IMR-90 (cell line): ENCODE data around the gene FOXD4L3. TPM values are rescaled to one million over a fixed set of nuclear protein-coding genes. Genes with fewer than 3 reads are reported as not detected.
"Not testable (repeated sequence)": the region's sequence is repeated elsewhere in the genome, so short reads cannot be mapped to it uniquely, and the experiment has no call there.

Source experiments
- ATAC-seq: fragments of 200-7000 bp; cut with Tn5 transposase; 2 replicates; pipeline ENCODE4 v1.9.1; 2020; ENCODE audit warnings: low read depth, mild to moderate bottlenecking, moderate library complexity
- BruUV-seq: library from RNA; stranded (reverse); fragments of 400-500 nt; replicated peaks from 2 replicates; lab custom pipeline; 2021; lab: Mats Ljungman, UMichigan
- CTCF ChIA-PET: fragments of 300-600 bp; formaldehyde crosslinking; extraction: SDS; loops from one replicate; lab custom pipeline; 2021; ENCODE audit warnings: antibody characterized with exemption; lab: Yijun Ruan, JAX
- POLR2A ChIA-PET: fragments of 300-600 bp; sonication (Branson Sonifier 250); formaldehyde crosslinking; loops from one replicate; lab custom pipeline; 2022; ENCODE audit warnings: antibody characterized with exemption; ENCODE audit not compliant: unreplicated experiment; lab: Charles Lee
- DNase-seq: peaks from one replicate; pipeline ENCODE4 v3.0.0; 2013
- H2AFZ ChIP-seq: replicated peaks from 2 replicates; pipeline ENCODE3; 2013; ENCODE audit warnings: low read length, mild to moderate bottlenecking; ENCODE audit not compliant: poor library complexity
- H2AK5ac ChIP-seq: 2 replicates; pipeline ENCODE4 v1.6.1; 2013; ENCODE audit warnings: low read depth, low read length, inconsistent platforms
- H2AK9ac ChIP-seq: replicated peaks from 2 replicates; pipeline ENCODE3; 2013; ENCODE audit warnings: mild to moderate bottlenecking, low read depth, low read length, moderate library complexity; ENCODE audit not compliant: poor library complexity
- H2BK120ac ChIP-seq: 2 replicates; pipeline ENCODE4 v1.6.1; 2013; ENCODE audit warnings: low read depth, low read length, inconsistent platforms
- H2BK15ac ChIP-seq: 3 replicates; pipeline ENCODE4 v1.6.1; 2013; ENCODE audit warnings: low read depth, low read length, inconsistent platforms
- H2BK20ac ChIP-seq: 2 replicates; pipeline ENCODE4 v1.6.1; 2013; ENCODE audit warnings: low read depth, mild to moderate bottlenecking, inconsistent platforms, low read length, moderate library complexity
- H2BK5ac ChIP-seq: 2 replicates; pipeline ENCODE4 v1.6.1; 2013; ENCODE audit warnings: mild to moderate bottlenecking, low read depth, low read length, inconsistent platforms; ENCODE audit not compliant: poor library complexity, severe bottlenecking
- H3K14ac ChIP-seq: replicated peaks from 2 replicates; pipeline ENCODE4 v1.6.1; 2013; ENCODE audit warnings: low read depth, low read length, inconsistent platforms
- H3K18ac ChIP-seq: 2 replicates; pipeline ENCODE4 v1.6.1; 2013; ENCODE audit warnings: low read depth, low read length, control low read depth
- H3K23ac ChIP-seq: 2 replicates; pipeline ENCODE4 v1.6.1; 2013; ENCODE audit warnings: low read depth, low read length, inconsistent platforms
- H3K27ac ChIP-seq: 2 replicates; pipeline ENCODE4 v1.5.1; 2013; ENCODE audit warnings: mild to moderate bottlenecking, control low read depth, low read length; ENCODE audit not compliant: insufficient read depth
- H3K27me3 ChIP-seq: 2 replicates; pipeline ENCODE4 v1.6.1; 2013; ENCODE audit warnings: low read length; ENCODE audit not compliant: control insufficient read depth, insufficient read depth
- H3K36me3 ChIP-seq: 2 replicates; pipeline ENCODE4 v1.6.1; 2013; ENCODE audit warnings: low read length, mixed read lengths; ENCODE audit not compliant: control insufficient read depth, insufficient read depth
- H3K4ac ChIP-seq: 2 replicates; pipeline ENCODE4 v1.6.1; 2013; ENCODE audit warnings: low read depth, low read length, inconsistent platforms
- H3K4me1 ChIP-seq: 2 replicates; pipeline ENCODE4 v1.6.1; 2013; ENCODE audit warnings: low read length, mixed read lengths; ENCODE audit not compliant: control insufficient read depth, insufficient read depth
- H3K4me2 ChIP-seq: 2 replicates; pipeline ENCODE4 v1.6.1; 2013; ENCODE audit warnings: low read depth, mild to moderate bottlenecking, control low read depth, low read length, moderate library complexity
- H3K4me3 ChIP-seq: 2 replicates; pipeline ENCODE4 v1.5.1; 2013; ENCODE audit warnings: low read depth, mild to moderate bottlenecking, control low read depth, low read length, moderate library complexity; ENCODE audit not compliant: insufficient read depth
- H3K56ac ChIP-seq: 2 replicates; pipeline ENCODE4 v1.6.1; 2013; ENCODE audit warnings: low read length, inconsistent platforms; ENCODE audit not compliant: insufficient read depth; ENCODE audit errors: extremely low read depth
- H3K79me1 ChIP-seq, 2 experiments: 2 replicates each; pipeline ENCODE4 v1.6.1; 2013; ENCODE audit warnings: low read length in 2 of 2, inconsistent platforms in 1 of 2, low read depth in 1 of 2
- H3K9ac ChIP-seq: 2 replicates; pipeline ENCODE4 v1.6.1; 2013; ENCODE audit warnings: low read depth, low read length, control low read depth
- H3K9me1 ChIP-seq: 2 replicates; pipeline ENCODE4 v1.6.1; 2013; ENCODE audit warnings: low read length, inconsistent platforms; ENCODE audit not compliant: insufficient read depth
- H3K9me3 ChIP-seq: 2 replicates; pipeline ENCODE4 v1.6.1; 2013; ENCODE audit warnings: low read length; ENCODE audit not compliant: control insufficient read depth, insufficient read depth
- H4K20me1 ChIP-seq: 2 replicates; pipeline ENCODE4 v1.6.1; 2013; ENCODE audit warnings: low read length, inconsistent platforms; ENCODE audit not compliant: insufficient read depth
- H4K5ac ChIP-seq: 2 replicates; pipeline ENCODE4 v1.6.1; 2013; ENCODE audit warnings: mild to moderate bottlenecking, low read depth, low read length, control low read depth
- H4K8ac ChIP-seq, 2 experiments: 2 replicates each; pipeline ENCODE4 v1.6.1; 2013; ENCODE audit warnings: low read depth in 2 of 2, low read length in 2 of 2, control low read depth in 1 of 2, inconsistent platforms in 1 of 2
- H4K91ac ChIP-seq: 2 replicates; pipeline ENCODE4 v1.6.1; 2013; ENCODE audit warnings: low read depth, low read length, inconsistent platforms; ENCODE audit not compliant: insufficient read depth
- WGBS, 2 experiments: methylation state at CpG; one replicate each; pipeline versions ENCODE4 v1.1.5 to v1.1.7; 2013; ENCODE audit warnings: missing lambda C conversion rate in 2 of 2; ENCODE audit not compliant: insufficient read length in 1 of 2; ENCODE audit errors: extremely low coverage in 2 of 2; 5-methylcytosine and 5-hydroxymethylcytosine counted together
- dilution Hi-C: fragments of 300-500 bp; cut with HindIII; formaldehyde crosslinking; loops from one replicate; pipeline ENCODE4 v1.14.3; 2018; ENCODE audit warnings: low sequenced_read_pairs; ENCODE audit not compliant: unreplicated experiment
- in situ Hi-C: fragments of 300-500 bp; cut with MboI; formaldehyde crosslinking; loops from 3 replicates; pipeline ENCODE4 v1.14.3; 2019; ENCODE audit warnings: low sequenced_read_pairs, inconsistent platforms, mixed read lengths
- intact Hi-C: fragments of 100-400 bp; cut with micrococcal nuclease; formaldehyde crosslinking; loops from 2 replicates; pipeline ENCODE4 v1.10.0; 2022
- polyA plus RNA-seq, 3 experiments: library from polyadenylated mRNA; depleted of rRNA; stranded (reverse); fragments of >200 nt; gene quantifications; 2 replicates each; pipeline ENCODE4 v1.2.3, GENCODE V29; 2012; ENCODE audit warnings: low replicate concordance in 1 of 3
- total RNA-seq: library from RNA; depleted of rRNA; stranded (reverse); fragments of >200 nt; gene quantifications from 2 replicates; pipeline ENCODE4 v1.2.3, GENCODE V29; 2012; rRNA removed

Gene FOXD4L3
- total and polyA plus RNA-seq, 2 of the 4 experiments (the other 2 are of a cell fraction), result not detected

- H2AFZ ChIP-seq, H4K91ac ChIP-seq, H3K4me3 ChIP-seq, H3K79me1 ChIP-seq, H3K9me1 ChIP-seq, H3K23ac ChIP-seq, CTCF ChIA-PET, H3K56ac ChIP-seq, H3K4me1 ChIP-seq, in situ Hi-C loops, H3K4ac ChIP-seq, H3K9ac ChIP-seq, H3K9me3 ChIP-seq, ATAC-seq, H3K27ac ChIP-seq, H2BK15ac ChIP-seq, H3K4me2 ChIP-seq, intact Hi-C loops, H4K20me1 ChIP-seq, dilution Hi-C loops, H2BK120ac ChIP-seq, BruUV-seq, H2AK9ac ChIP-seq, H3K14ac ChIP-seq, H4K5ac ChIP-seq, H2AK5ac ChIP-seq, H4K8ac ChIP-seq, DNase-seq, H3K27me3 ChIP-seq, POLR2A ChIA-PET, H2BK5ac ChIP-seq, H3K18ac ChIP-seq, H3K36me3 ChIP-seq, H2BK20ac ChIP-seq: not testable (repeated sequence)
- WGBS, 2 experiments, result no CpG with 5 or more reads among the region's 4 CpGs
Observed at GRCh38 chr9:68351689-68352088, 49.0 kb downstream of the FOXD4L3 start.

Other genes starting within 250 kb of the FOXD4L3 start
- 3.4 and 11.9 TPM in 2 replicates for gene ZNG1C, start 60.9 kb upstream of the FOXD4L3 start, total RNA-seq
- 19.0 and 20.2 TPM in 2 replicates for gene ZNG1C, start 60.9 kb upstream of the FOXD4L3 start, polyA plus RNA-seq (2012; rRNA removed)
- 12.8 and 14.7 TPM in 2 replicates for gene PGM5, start 53.7 kb downstream of the FOXD4L3 start, total RNA-seq
- 7.4 and 8.3 TPM in 2 replicates for gene PGM5, start 53.7 kb downstream of the FOXD4L3 start, polyA plus RNA-seq (2012; rRNA removed)
- not detected in 2 replicates for gene TMEM252, start 238.0 kb downstream of the FOXD4L3 start, total RNA-seq
- gene TMEM252, start 238.0 kb downstream of the FOXD4L3 start, polyA plus RNA-seq (2012; rRNA removed), result not detected in 2 replicates